22Rv1 (cell line): ENCODE data around the gene FAM131C.

Experiments
- H3K27ac ChIP-seq: fragments of 450-650 bp; 2 replicates; pipeline ENCODE4 v1.5.1; 2017
- ZFX ChIP-seq: fragments of 450-650 bp; IDR thresholded peaks from 2 replicates; pipeline ENCODE4 v1.6.1; 2017; ENCODE audit warnings: antibody characterized with exemption, borderline replicate concordance
- TF ChIP-seq, protein P1 (sequence below): fragments of 450-650 bp; IDR thresholded peaks from 2 replicates; pipeline ENCODE4 v1.5.1; 2017; ENCODE audit warnings: mild to moderate bottlenecking

The FAM131C gene

DNA sequence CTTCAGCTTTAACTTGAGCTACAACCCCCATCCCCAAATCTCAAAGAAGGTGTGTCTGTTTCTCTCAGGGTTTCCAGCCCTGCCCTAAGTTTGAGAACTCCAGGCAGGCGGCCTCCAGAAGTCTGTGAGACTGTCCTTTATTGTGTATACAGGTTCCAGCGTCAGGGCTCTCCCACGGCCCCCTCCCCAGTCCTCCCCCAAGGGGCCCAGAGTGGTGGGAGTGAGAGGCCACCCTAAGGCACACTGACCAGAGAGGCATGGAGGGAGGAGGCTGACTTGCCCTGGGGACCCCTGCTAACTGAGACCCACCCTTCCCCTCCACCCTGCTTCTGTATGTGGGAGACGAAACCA is 59.6 kb downstream of the FAM131C start:
- H3K27ac ChIP-seq, result no peak overlapping the region

GRCh38 chr1:16013220-16013907 is 60.1 kb downstream of the FAM131C start:
- TF ChIP-seq ZFX, result no peak
- TF ChIP-seq, protein P1, sequence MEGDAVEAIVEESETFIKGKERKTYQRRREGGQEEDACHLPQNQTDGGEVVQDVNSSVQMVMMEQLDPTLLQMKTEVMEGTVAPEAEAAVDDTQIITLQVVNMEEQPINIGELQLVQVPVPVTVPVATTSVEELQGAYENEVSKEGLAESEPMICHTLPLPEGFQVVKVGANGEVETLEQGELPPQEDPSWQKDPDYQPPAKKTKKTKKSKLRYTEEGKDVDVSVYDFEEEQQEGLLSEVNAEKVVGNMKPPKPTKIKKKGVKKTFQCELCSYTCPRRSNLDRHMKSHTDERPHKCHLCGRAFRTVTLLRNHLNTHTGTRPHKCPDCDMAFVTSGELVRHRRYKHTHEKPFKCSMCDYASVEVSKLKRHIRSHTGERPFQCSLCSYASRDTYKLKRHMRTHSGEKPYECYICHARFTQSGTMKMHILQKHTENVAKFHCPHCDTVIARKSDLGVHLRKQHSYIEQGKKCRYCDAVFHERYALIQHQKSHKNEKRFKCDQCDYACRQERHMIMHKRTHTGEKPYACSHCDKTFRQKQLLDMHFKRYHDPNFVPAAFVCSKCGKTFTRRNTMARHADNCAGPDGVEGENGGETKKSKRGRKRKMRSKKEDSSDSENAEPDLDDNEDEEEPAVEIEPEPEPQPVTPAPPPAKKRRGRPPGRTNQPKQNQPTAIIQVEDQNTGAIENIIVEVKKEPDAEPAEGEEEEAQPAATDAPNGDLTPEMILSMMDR, result no peak
- H3K27ac ChIP-seq, result no peak overlapping the region

More for the DNA sequence above, 59.6 kb downstream of the FAM131C start:
- TF ChIP-seq, protein P1, result no peak
- TF ChIP-seq ZFX, result no peak

- TF ChIP-seq, protein P1, result peak; percentile 21; the same call in 1 of the 2 replicates
- TF ChIP-seq ZFX, result no peak
- no peak overlapping the region for H3K27ac ChIP-seq
Measured at GRCh38 chr1:16012590-16013219, 60.7 kb downstream of the FAM131C start.

DNA sequence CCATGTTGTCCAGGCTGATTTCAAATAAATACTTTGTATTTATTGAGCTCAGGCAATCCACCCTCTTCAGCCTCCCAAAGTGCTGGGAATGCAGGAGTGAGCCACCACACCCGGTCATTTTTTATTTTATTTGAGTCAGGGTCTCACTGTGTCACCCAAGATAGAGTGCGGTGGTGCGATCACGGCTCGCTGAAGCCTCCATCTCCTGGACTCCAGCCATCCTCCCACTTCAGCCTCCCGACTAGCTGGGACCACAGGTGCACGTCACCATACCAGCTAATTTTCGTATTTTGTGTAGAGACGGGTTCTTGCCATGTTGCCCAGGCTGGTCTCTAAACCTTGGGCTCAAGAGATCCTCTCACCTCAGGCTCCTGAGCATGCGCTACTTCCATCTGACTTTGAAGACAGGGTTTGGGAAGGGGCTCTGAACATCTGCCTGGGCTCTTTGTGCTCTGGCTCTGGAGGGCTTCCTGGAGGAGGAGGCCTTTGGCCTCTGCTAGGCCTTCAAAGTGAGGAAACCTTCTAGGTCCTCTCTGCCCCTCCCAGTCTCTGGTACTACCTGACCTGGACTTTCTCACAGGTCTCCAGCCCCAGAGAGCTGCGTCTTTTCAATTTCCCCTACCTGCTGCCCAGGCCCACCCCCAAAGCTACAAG is 61.4 kb downstream of the FAM131C start:
- H3K27ac ChIP-seq, result no peak overlapping the region
- TF ChIP-seq, protein P1, result no peak
- TF ChIP-seq ZFX, result no peak

DNA sequence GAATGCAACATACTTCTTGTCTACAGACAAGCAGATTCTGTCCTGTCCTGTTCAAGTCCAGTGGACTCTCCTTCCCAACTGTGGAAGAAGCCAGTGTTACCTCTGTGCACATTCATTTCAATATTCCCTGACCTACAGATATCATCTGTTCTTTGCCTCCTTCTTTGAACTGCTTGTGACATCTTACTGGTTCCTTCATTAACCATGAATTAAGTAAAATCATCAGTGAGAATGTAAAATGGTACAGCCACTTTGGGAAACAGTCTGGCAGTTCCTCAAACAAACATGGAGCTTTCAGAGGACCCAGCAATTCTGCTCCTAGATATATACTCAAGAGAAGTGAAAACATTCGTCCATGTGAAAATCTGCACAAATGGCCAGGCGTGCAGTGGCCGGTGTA is 62.6 kb downstream of the FAM131C start:
- TF ChIP-seq ZFX, result no peak
- TF ChIP-seq, protein P1, result no peak
- H3K27ac ChIP-seq, result no peak overlapping the region

- TF ChIP-seq, protein P1, result no peak
- no peak for TF ChIP-seq ZFX
- no peak overlapping the region for H3K27ac ChIP-seq
Measured at GRCh38 chr1:16009678-16010077, 63.8 kb downstream of the FAM131C start.

GRCh38 chr1:16009030-16009460 is 64.4 kb downstream of the FAM131C start:
- no peak overlapping the region for H3K27ac ChIP-seq
- no peak for TF ChIP-seq ZFX
- TF ChIP-seq, protein P1, result peak; percentile 95
